ENCODE results near the gene FAP.
A peak's percentile ranks its signal among the peaks of the same experiment; 100 is the strongest.

Gene FAP

DNA sequence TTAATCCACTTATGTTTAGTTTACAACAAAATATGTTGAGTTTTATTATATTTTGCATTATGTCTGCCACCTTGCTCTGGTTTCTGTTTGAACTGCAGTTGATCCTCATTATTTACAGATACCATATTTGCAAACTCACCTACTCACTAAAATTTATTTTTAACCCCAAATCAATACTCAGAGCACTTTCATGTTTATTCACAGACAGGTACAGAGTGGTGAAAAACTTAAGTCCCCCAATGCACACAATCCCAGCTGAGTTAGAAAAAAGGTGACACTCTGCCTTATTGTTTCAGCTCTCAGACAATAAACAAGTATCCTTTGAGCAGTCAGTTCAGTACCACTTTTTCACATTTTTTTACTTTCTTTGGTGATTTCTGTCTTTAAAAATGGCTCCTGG is 104.9 kb downstream of the FAP start:
- H2AK5ac ChIP-seq (ENCODE audit: low read length, severe bottlenecking): no peak overlapping the region
- no peak overlapping the region for H4K8ac ChIP-seq (ENCODE audit: low read length)
- H3K4me1 ChIP-seq (ENCODE audit: control insufficient read depth, insufficient read depth, low read depth, low read length): no peaks in the 10 kb centered on the region
- no peak overlapping the region for H2BK15ac ChIP-seq (ENCODE audit: low read depth, poor library complexity, severe bottlenecking)
- no peaks in the 10 kb centered on the region for H3K79me1 ChIP-seq (replicated peaks; ENCODE audit: low read length, poor library complexity, severe bottlenecking)
- H2BK12ac ChIP-seq (ENCODE audit: low read length in 2 of 2): no peak overlapping the region
- no peak overlapping the region for H3K23ac ChIP-seq (ENCODE audit: low read length in 2 of 2)
- H3K14ac ChIP-seq (ENCODE audit: low read length in 2 of 2): no peak overlapping the region
- no peak overlapping the region for H3K27ac ChIP-seq (ENCODE audit: low read length, poor library complexity, severe bottlenecking)
- H3K18ac ChIP-seq (ENCODE audit: low read depth in 1 of 2, low read length in 2 of 2): no peak overlapping the region
- H3K9ac ChIP-seq (ENCODE audit: low read length): no peak overlapping the region
- H3K4ac ChIP-seq (ENCODE audit: low read depth in 1 of 2, low read length in 2 of 2): no peak overlapping the region
- no peak overlapping the region for H3K4me3 ChIP-seq (ENCODE audit: insufficient read depth in 1 of 2, low read depth in 1 of 2, low read length in 2 of 2)
- no peak overlapping the region for H2BK120ac ChIP-seq (ENCODE audit: low read depth, low read length)
- no peaks in the 10 kb centered on the region for H3K9me3 ChIP-seq (ENCODE audit: control insufficient read depth, low read length)
- H3K27me3 ChIP-seq (ENCODE audit: control insufficient read depth in 1 of 2, insufficient read depth in 1 of 2, low read length in 2 of 2): no peaks in the 10 kb centered on the region
- no peaks in the 10 kb centered on the region for H3K36me3 ChIP-seq (ENCODE audit: control insufficient read depth in 1 of 2, insufficient read depth in 2 of 2, low read depth in 1 of 2, low read length in 2 of 2)
- no peak overlapping the region for H2AFZ ChIP-seq (ENCODE audit: low read depth, low read length)
- no peak for DNase-seq
- H4K91ac ChIP-seq (ENCODE audit: low read length): no peak overlapping the region
- H3K4me2 ChIP-seq (ENCODE audit: low read length, poor library complexity, severe bottlenecking): no peak overlapping the region
- no peak overlapping the region for H2BK5ac ChIP-seq (ENCODE audit: low read depth, low read length, poor library complexity, severe bottlenecking)

DNA sequence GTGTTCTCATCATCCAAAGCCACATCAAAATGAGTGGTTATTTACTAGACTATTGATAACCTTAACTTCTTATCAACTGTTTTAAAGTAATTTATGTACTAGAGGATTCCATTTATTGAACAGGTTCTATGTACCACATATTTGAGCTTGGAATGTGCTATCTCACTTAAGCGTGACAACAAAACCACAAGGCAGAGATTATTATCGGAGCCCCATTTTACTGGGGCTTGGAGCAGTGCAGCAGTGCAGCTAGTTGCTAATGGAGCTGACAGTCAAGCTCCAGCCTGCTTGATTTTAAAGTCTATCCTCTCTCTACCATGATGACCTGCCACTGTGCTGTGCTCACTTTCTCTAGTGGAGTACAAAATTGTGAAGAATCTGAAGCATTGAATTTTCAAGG is 115.8 kb downstream of the FAP start:
- H2BK15ac ChIP-seq (ENCODE audit: low read depth, poor library complexity, severe bottlenecking): no peak overlapping the region
- H2AK5ac ChIP-seq (ENCODE audit: low read length, severe bottlenecking): no peak overlapping the region
- WGBS: 82% methylated on average over 2 of the region's 2 CpGs
- H2BK12ac ChIP-seq (ENCODE audit: low read length in 2 of 2): no peak overlapping the region
- no peak overlapping the region for H3K18ac ChIP-seq (ENCODE audit: low read depth in 1 of 2, low read length in 2 of 2)
- H2BK5ac ChIP-seq (ENCODE audit: low read depth, low read length, poor library complexity, severe bottlenecking): no peak overlapping the region
- no peak overlapping the region for H3K4me2 ChIP-seq (ENCODE audit: low read length, poor library complexity, severe bottlenecking)
- H3K9ac ChIP-seq (ENCODE audit: low read length): no peak overlapping the region
- no peak overlapping the region for H2BK120ac ChIP-seq (ENCODE audit: low read depth, low read length)
- peak; percentile 53 for DNase-seq
- H3K27me3 ChIP-seq (ENCODE audit: control insufficient read depth in 1 of 2, insufficient read depth in 1 of 2, low read length in 2 of 2): peaks cover 0 to 4% of the 10 kb centered on the region in 2 experiments
- H3K36me3 ChIP-seq (ENCODE audit: control insufficient read depth in 1 of 2, insufficient read depth in 2 of 2, low read depth in 1 of 2, low read length in 2 of 2): no peaks in the 10 kb centered on the region
- H3K9me3 ChIP-seq (ENCODE audit: control insufficient read depth, low read length): peaks cover 7% of the 10 kb centered on the region
- no peak overlapping the region for H3K23ac ChIP-seq (ENCODE audit: low read length in 2 of 2)
- H3K79me1 ChIP-seq (replicated peaks; ENCODE audit: low read length, poor library complexity, severe bottlenecking): no peaks in the 10 kb centered on the region
- no peak overlapping the region for H3K4ac ChIP-seq (ENCODE audit: low read depth in 1 of 2, low read length in 2 of 2)
- H4K91ac ChIP-seq (ENCODE audit: low read length): no peak overlapping the region
- peaks cover 2% of the 10 kb centered on the region for H3K4me1 ChIP-seq (ENCODE audit: control insufficient read depth, insufficient read depth, low read depth, low read length)
- no peak overlapping the region for H4K8ac ChIP-seq (ENCODE audit: low read length)
- H2AFZ ChIP-seq (ENCODE audit: low read depth, low read length): no peak overlapping the region
- H3K14ac ChIP-seq (ENCODE audit: low read length in 2 of 2): no peak overlapping the region
- H3K4me3 ChIP-seq (ENCODE audit: insufficient read depth in 1 of 2, low read depth in 1 of 2, low read length in 2 of 2): no peak overlapping the region
- H3K27ac ChIP-seq (ENCODE audit: low read length, poor library complexity, severe bottlenecking): no peak overlapping the region

- peak overlapping the region; percentile 14 for H4K8ac ChIP-seq (ENCODE audit: low read length)
- no peak for DNase-seq
- H2BK15ac ChIP-seq (ENCODE audit: low read depth, poor library complexity, severe bottlenecking): no peak overlapping the region
- no peak overlapping the region for H2AFZ ChIP-seq (ENCODE audit: low read depth, low read length)
- H3K14ac ChIP-seq (ENCODE audit: low read length in 2 of 2): no peak overlapping the region
- no peak overlapping the region for H3K9ac ChIP-seq (ENCODE audit: low read length)
- peaks cover 2% of the 10 kb centered on the region for H3K4me1 ChIP-seq (ENCODE audit: control insufficient read depth, insufficient read depth, low read depth, low read length)
- peaks cover 7% of the 10 kb centered on the region for H3K9me3 ChIP-seq (ENCODE audit: control insufficient read depth, low read length)
- H3K36me3 ChIP-seq (ENCODE audit: control insufficient read depth in 1 of 2, insufficient read depth in 2 of 2, low read depth in 1 of 2, low read length in 2 of 2): no peaks in the 10 kb centered on the region
- H2BK120ac ChIP-seq (ENCODE audit: low read depth, low read length): no peak overlapping the region
- WGBS: 81% methylated on average over 2 of the region's 2 CpGs
- H4K91ac ChIP-seq (ENCODE audit: low read length): no peak overlapping the region
- no peak overlapping the region for H3K4me2 ChIP-seq (ENCODE audit: low read length, poor library complexity, severe bottlenecking)
- no peak overlapping the region for H2BK5ac ChIP-seq (ENCODE audit: low read depth, low read length, poor library complexity, severe bottlenecking)
- H3K4ac ChIP-seq (ENCODE audit: low read depth in 1 of 2, low read length in 2 of 2): no peak overlapping the region
- H2BK12ac ChIP-seq (ENCODE audit: low read length in 2 of 2): no peak overlapping the region
- no peaks in the 10 kb centered on the region for H3K79me1 ChIP-seq (replicated peaks; ENCODE audit: low read length, poor library complexity, severe bottlenecking)
- H3K27ac ChIP-seq (ENCODE audit: low read length, poor library complexity, severe bottlenecking): no peak overlapping the region
- no peak overlapping the region for H3K23ac ChIP-seq (ENCODE audit: low read length in 2 of 2)
- peaks cover 0 to 4% of the 10 kb centered on the region in 2 experiments for H3K27me3 ChIP-seq (ENCODE audit: control insufficient read depth in 1 of 2, insufficient read depth in 1 of 2, low read length in 2 of 2)
- no peak overlapping the region for H3K4me3 ChIP-seq (ENCODE audit: insufficient read depth in 1 of 2, low read depth in 1 of 2, low read length in 2 of 2)
- no peak overlapping the region for H3K18ac ChIP-seq (ENCODE audit: low read depth in 1 of 2, low read length in 2 of 2)
- H2AK5ac ChIP-seq (ENCODE audit: low read length, severe bottlenecking): no peak overlapping the region
Observed at GRCh38 chr2:162126527-162126926, 116.7 kb downstream of the FAP start.

DNA sequence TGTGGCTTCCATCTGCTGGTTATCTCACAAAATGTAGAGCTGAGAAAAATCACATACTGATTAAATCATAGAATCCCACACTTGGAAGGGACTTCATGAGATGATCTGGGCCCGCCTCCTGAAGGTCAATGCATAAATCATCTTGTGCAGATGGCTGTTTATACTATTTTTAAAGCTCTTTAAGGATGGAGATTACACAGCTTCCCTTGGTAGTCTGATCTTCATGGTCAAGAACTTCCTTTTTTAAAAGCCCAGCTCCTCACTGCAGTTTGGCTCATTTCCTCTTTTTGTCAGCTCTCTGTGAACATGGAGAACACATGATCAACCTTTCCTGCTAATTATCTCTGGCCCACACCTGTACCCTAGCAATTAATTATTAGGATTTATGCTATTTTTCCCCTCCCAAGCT is 117.1 kb downstream of the FAP start:
- H2BK5ac ChIP-seq (ENCODE audit: low read depth, low read length, poor library complexity, severe bottlenecking): no peak overlapping the region
- H3K4ac ChIP-seq (ENCODE audit: low read depth in 1 of 2, low read length in 2 of 2): no peak overlapping the region
- no peak overlapping the region for H2BK120ac ChIP-seq (ENCODE audit: low read depth, low read length)
- H2AFZ ChIP-seq (ENCODE audit: low read depth, low read length): no peak overlapping the region
- H3K23ac ChIP-seq (ENCODE audit: low read length in 2 of 2): no peak overlapping the region
- H3K4me2 ChIP-seq (ENCODE audit: low read length, poor library complexity, severe bottlenecking): no peak overlapping the region
- no peaks in the 10 kb centered on the region for H3K79me1 ChIP-seq (replicated peaks; ENCODE audit: low read length, poor library complexity, severe bottlenecking)
- H3K4me1 ChIP-seq (ENCODE audit: control insufficient read depth, insufficient read depth, low read depth, low read length): peaks cover 2% of the 10 kb centered on the region
- no peak overlapping the region for H2AK5ac ChIP-seq (ENCODE audit: low read length, severe bottlenecking)
- H3K4me3 ChIP-seq (ENCODE audit: insufficient read depth in 1 of 2, low read depth in 1 of 2, low read length in 2 of 2): no peak overlapping the region
- H3K9me3 ChIP-seq (ENCODE audit: control insufficient read depth, low read length): peaks cover 7% of the 10 kb centered on the region
- no peak overlapping the region for H4K8ac ChIP-seq (ENCODE audit: low read length)
- no peaks in the 10 kb centered on the region for H3K36me3 ChIP-seq (ENCODE audit: control insufficient read depth in 1 of 2, insufficient read depth in 2 of 2, low read depth in 1 of 2, low read length in 2 of 2)
- H3K27ac ChIP-seq (ENCODE audit: low read length, poor library complexity, severe bottlenecking): no peak overlapping the region
- no CpG with 5 or more reads among the region's 1 CpG for WGBS
- H3K18ac ChIP-seq (ENCODE audit: low read depth in 1 of 2, low read length in 2 of 2): no peak overlapping the region
- H2BK12ac ChIP-seq (ENCODE audit: low read length in 2 of 2): no peak overlapping the region
- DNase-seq: peak; percentile 33
- H3K14ac ChIP-seq (ENCODE audit: low read length in 2 of 2): no peak overlapping the region
- no peak overlapping the region for H4K91ac ChIP-seq (ENCODE audit: low read length)
- peaks cover 0 to 4% of the 10 kb centered on the region in 2 experiments for H3K27me3 ChIP-seq (ENCODE audit: control insufficient read depth in 1 of 2, insufficient read depth in 1 of 2, low read length in 2 of 2)
- no peak overlapping the region for H2BK15ac ChIP-seq (ENCODE audit: low read depth, poor library complexity, severe bottlenecking)
- H3K9ac ChIP-seq (ENCODE audit: low read length): no peak overlapping the region
